ENCODE measurements around the gene GNB1L.
"Not testable (repeated sequence)": the region's sequence is repeated elsewhere in the genome, so short reads cannot be mapped to it uniquely, and the experiment has no call there.

GNB1L gene

DNA sequence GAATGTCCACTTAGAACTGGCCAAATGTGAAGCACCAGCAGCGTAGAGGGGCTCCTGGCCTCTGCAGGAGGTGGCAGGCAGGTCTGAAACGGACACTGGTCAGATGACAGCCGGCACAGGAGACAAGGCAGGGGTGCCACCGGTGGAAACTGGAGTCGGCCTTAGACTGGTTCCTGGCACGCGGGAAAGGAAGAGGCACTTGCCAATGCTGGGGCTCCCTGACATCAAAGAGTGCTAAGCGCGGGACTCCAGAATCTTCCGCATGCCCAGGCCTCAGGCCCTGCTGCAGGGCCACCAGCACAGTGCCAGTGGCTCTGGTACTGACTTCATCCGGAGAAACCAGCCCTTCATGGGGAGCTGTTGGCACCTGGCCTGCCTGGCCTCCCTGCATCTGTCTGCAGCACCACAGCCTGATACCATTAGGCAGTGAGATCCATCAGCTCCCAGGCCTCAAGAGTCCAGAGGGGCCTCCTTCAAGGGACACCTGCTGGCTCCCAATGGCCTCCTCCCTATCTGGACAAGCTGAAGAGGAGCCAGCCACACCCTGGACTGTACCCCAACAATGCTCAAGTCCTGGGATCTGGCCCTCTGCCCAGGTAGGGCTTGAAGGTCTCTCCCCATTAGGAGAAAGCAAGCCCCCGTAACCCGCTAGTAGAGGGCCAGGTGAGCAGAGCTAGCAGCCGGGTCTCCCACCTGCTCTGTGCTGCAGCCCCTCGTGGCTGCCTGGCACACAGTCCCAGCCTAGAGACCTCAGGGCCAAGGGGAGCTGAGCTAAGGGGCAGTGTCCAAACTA, 29.7 kb upstream of the GNB1L start:
- FAIRE-seq, result no peak
- TF ChIP-seq POLR2A (IDR thresholded peaks at IDR 0.05; ENCODE audit: low read depth, low read length), result no peak

DNA sequence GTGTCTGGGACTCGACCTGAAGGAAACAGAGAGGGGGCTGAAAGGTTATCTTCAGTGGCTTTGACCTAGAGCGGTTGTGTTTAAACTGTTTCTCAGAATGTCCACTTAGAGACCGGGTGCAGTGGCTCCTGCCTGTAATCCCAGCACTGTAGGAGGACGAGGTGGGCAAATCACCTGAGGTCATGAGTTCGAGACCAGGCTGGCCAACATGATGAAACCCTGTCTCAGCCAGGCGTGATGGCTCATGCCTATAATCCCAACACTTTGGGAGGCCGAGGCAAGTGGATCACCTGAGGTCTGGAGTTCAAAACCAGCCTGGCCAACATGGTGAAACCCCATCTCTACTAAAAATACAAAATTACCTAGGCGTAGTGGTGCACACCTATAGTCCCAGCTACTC, 28.8 kb upstream of the GNB1L start:
- FAIRE-seq; DNase-seq (ENCODE audit: insufficient read length, low spot score): not testable (repeated sequence)

More for the DNA sequence above, 29.7 kb upstream of the GNB1L start:
- DNase-seq (ENCODE audit: insufficient read length, low spot score), result no peak

DNA sequence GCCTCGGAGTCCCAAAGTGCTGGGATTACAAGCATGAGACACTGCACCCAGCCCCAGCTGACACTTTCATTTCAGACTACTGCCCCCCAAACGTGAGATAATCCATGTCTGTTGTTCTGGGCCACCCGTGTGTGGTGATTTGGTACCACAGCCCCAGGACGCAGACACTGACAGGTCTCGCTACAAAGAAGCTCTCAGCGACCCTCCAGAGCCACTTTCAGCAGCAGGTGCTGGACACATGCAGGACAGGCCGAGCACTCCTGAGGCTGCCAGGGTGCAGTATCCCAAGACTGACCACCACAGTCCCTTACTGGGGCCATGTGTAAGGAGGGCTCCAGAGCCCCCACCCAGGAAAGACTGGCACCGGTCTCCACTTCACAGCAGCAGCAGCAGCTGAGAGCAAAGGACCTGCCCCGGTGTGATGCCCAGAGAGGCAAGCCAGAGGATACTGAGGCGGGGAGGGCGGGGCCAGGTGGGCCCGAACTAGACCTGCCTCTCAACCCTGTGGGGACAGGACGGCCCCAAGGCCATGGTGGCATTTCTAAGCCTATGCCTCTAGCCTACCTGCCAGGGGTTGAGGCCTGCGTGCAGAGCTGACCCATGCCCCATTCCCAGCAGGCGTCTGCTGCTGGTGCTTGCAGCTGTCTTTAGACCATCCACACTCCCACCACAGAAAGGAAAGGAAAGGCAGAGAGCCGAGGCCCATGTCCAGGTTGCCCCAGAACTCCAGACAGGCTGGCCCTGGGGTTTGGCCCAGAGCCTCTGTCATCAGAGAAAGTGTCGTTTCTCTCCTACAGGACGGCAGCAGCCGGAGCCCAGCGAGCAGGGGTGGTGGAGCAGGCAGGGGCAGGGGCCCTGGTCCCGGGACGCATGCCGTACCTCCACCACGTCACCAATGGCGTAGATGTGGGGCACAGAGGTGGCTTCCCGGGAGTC, 28.0 kb upstream of the GNB1L start:
- no peak for DNase-seq (ENCODE audit: insufficient read length, low spot score)
- no peak for TF ChIP-seq POLR2A (IDR thresholded peaks at IDR 0.05; ENCODE audit: low read depth, low read length)
- no peak for FAIRE-seq

DNA sequence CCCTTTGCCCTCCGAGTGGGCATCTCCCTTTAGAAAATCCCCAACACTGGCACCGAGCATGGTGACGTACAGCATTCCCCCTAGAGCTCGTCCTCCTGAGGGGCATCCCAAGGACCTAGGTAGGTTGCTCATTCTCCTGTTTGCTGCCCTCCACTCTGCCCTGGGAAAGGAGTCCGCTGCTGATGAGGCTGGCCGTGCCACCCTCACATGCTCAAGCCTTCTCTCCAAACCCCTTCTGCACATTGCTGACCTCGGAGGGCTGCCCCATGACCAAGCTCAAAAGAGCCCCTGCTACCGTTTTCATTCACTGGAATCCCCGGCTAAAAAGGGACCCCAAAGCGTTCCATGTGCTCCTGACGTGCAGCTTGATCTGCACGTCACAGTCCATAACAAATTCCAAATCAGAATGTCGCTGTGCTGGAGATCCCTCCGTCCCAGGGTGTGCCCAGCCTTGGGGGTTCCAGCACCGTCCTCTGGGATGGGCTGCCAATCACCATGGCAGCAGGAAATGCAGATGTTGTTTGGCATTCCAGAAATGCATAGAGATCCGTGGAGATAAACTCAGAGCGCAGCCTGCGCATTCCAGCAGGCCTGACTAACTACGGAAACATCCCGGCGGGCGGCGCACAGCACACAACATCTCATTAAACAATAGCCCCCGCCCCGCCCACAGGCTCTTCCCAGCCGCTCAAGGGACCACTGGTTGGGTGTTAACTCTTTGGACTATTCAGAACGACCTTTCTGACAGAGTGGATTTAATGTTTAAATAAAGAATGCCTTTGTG, 26.3 kb upstream of the GNB1L start:
- DNase-seq (ENCODE audit: insufficient read length, low spot score) (peak; percentile 90), FAIRE-seq (no peak)
- TF ChIP-seq POLR2A (IDR thresholded peaks at IDR 0.05; ENCODE audit: low read depth, low read length), result no peak

DNA sequence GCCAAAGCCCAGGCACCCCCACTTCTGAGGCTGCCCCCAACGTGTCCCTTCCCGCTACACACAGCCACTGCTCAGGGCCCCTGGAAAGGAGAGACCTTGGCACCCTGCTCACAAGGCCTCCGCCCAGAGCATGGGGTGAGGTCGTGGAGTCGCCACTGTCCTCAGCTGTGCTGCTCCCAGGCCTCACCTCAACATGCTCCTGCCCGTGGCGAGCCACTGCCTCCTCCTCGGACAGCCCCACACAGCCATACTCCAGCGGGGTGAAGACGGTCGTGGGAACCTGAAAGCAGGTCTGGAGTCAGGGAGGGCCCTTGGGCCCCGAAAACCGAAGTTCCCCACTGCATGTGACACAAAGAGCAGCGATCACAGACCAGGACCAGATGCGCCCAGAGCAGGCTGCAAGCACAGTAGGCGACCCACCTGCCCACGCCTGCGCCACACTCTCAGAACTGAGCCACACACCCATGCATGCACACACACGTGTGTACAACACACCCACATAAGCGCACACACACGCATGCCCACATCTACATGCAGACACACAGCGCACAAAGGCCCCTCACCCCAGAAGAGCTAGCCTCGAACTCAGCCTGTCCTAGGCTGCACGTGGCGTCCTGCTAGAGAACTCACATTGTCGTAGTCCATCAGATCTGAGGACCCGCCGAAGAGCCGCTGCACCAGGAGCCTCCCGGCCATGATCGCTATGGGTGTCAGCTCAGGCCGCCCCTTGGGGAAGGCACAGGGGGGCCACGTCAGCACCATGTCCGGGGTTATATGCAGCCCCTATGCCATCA, 25.5 kb upstream of the GNB1L start:
- DNase-seq (ENCODE audit: insufficient read length, low spot score), result no peak
- no peak for FAIRE-seq
- TF ChIP-seq POLR2A (IDR thresholded peaks at IDR 0.05; ENCODE audit: low read depth, low read length), result no peak

DNA sequence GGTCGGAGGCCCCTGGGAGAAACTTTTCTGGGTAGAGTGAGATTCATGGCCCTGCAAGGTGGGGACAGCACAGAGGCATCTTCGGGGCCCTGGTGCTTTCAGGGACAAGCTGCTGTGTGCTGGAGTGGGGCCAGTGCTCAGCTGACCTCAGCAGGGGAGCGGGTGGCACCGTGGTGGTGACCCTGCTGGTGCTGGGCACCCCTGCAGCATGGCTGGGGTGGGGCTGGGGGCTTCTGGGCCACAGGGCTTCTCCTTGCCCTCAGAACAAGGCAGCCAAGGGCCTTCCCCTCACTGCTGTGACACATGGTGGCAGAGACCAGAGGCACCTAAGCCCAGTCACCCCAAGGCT, 24.9 kb upstream of the GNB1L start:
- no peak for DNase-seq (ENCODE audit: insufficient read length, low spot score)
- TF ChIP-seq POLR2A (IDR thresholded peaks at IDR 0.05; ENCODE audit: low read depth, low read length), result no peak
- FAIRE-seq, result no peak

DNA sequence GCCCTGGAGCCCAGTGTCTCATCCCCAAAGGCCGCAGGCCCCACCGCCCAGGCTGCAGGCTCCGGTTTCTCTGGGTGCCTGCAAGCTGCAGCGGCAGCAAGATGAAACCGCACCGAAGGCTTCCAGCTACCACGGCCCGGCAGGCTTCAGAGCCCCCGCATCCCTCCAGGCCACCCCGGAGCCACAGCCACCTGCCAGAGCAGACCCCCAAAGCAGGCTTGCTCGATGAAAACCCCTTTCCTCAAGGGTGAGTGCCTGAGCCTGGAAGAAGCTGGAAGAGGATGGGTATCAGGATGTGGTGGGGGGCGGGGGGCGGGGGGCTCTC, 24.5 kb upstream of the GNB1L start:
- TF ChIP-seq POLR2A (IDR thresholded peaks at IDR 0.05; ENCODE audit: low read depth, low read length), result no peak
- FAIRE-seq, result no peak
- no peak for DNase-seq (ENCODE audit: insufficient read length, low spot score)

DNA sequence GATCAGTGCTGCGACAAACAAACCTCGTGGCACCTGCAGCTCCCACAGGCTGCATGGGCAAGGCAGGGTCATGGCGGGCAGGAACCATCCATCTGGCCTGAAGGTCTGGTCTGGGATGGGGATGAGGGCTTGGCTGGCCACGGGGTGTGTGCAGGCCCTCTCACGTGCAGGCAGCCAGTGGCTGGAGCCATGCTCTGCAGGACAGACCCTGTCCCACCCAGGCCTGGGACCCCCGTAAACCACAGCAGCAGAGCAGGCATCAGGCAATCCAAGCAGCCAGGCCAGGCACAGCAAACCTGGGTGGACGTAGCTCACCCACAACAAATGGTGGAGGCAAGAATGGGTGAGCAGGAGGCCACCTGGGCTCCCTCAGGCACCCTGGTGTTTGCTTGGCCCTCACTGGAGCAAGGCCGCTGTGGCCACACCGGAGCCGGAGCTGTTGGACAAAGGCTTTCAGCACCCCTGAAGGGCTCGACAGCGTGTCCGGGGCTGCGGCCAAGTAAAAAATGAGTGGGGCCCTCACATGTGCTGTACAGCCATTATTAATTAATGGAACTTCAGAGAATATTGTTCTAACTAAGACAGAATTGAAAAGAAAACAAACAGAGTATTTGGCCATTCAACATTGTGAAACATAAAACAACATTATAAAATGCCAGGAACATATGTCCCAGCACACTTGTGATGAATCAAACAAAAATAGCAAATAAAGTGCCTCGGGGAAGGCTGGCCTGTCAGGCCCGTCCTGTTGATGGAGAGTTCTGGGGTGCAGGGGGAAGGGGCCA, 24.0 kb upstream of the GNB1L start:
- no peak for TF ChIP-seq POLR2A (IDR thresholded peaks at IDR 0.05; ENCODE audit: low read depth, low read length)
- FAIRE-seq (no peak), DNase-seq (ENCODE audit: insufficient read length, low spot score) (no peak)

DNA sequence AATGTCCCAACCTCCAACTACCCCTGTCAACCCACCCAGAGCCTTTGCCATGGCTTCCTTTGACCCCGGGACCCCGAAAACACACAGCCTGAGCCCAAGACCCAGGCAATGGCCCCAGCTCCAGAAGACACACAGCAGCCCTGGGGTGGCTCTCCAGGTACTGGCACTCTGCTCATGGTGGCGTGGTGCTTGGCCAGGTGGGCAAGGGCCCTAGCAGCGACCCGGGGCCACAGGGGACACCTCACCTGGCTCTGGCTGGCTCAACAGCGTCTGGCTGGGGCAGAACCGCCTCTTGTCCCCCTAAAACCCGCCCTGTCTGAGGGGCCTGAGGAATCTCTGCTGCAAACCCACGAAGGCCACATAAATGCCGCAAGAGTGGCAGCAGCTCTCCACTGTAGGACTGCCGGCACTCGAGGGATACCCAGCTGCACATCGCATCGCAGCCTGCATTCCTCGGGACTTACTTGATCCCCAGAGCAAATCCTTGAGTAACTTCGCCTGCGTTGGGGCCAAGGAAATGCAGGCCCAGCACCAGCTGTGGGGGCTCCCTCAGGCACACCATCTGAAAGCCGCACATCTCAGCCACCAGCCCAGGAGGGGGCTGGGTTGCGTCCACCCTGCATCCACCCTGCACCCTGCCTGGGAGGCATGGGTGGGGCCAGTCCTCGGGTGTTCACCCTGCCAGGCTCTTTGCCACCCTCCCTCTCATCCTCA, 23.1 kb upstream of the GNB1L start:
- no peak for TF ChIP-seq POLR2A (IDR thresholded peaks at IDR 0.05; ENCODE audit: low read depth, low read length)
- DNase-seq (ENCODE audit: insufficient read length, low spot score) (no peak), FAIRE-seq (no peak)

DNA sequence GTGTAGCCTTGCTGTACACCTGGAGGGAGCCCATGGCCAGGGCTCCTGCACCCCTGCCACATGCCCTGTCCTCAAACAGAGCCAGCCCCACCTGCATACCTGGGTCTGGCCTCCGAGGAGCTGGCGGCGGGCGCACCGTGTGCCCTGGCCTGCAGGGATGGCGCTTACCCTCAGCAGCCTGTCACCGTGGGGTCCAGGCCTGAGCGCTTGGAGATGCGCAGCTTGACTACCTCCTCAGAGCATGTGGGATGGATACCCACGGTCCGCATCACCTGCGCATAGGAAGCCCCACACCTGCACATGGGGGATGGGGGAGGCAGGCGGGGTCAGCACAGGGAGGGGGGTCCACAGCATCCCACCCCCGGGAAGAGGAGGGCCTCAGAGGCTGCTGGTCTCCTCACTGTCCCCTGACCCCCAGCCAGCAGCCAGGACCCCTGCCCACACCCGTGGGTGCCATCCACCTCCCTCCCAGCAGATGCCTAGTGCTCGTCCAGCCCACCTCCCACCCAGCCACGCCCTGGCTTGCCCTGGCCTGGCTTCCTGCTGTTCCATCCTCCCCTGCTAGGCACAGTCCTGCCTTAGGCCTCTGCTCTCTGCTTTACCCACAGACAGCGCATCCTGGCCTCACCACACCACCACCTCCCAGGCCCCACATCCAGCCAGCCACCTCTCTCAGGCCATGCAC, 22.4 kb upstream of the GNB1L start:
- FAIRE-seq, result no peak
- no peak for TF ChIP-seq POLR2A (IDR thresholded peaks at IDR 0.05; ENCODE audit: low read depth, low read length)
- DNase-seq (ENCODE audit: insufficient read length, low spot score), result no peak

DNA sequence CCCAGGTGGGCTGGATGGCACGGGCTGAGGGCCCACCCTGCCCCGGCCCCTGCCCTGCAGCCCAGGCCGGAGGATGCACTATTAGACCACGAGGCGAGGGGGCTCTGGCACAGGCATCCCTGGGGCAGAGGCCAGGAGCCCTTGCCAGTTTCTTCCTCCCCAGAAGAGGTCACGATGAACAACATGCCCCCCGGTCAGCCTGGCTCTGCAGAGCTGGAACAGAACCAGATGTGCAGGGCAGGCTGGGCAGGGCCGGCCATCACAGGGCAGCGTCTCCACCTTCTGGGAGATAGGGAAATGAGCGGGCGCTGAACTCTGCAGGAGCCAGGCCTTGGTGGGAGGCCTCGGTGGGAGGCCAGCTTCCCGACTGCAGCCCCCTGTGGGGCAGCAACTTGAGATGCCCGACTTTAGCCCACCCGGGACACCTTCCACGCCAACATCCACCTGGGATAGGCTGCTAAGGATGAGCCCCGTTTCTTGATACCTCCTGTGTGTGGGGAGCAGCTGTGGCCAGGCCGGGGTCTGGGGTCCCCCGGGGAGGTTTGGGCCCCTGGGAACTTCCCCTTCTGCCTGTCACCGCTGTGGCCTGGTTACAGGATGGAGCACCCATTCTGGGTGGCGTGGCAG, 21.8 kb upstream of the GNB1L start:
- FAIRE-seq, result no peak
- no peak for TF ChIP-seq POLR2A (IDR thresholded peaks at IDR 0.05; ENCODE audit: low read depth, low read length)
- no peak for DNase-seq (ENCODE audit: insufficient read length, low spot score)
